HG03439 (cell line): Measurements from ENCODE around the gene SPAG6.

ENCODE experiments used
- ATAC-seq: cut with Tn5 transposase; IDR thresholded peaks from one replicate; pipeline ENCODE4 v1.9.1; 2021; ENCODE audit warnings: mild to moderate bottlenecking, moderate library complexity; ENCODE audit not compliant: unreplicated experiment

Gene SPAG6

DNA sequence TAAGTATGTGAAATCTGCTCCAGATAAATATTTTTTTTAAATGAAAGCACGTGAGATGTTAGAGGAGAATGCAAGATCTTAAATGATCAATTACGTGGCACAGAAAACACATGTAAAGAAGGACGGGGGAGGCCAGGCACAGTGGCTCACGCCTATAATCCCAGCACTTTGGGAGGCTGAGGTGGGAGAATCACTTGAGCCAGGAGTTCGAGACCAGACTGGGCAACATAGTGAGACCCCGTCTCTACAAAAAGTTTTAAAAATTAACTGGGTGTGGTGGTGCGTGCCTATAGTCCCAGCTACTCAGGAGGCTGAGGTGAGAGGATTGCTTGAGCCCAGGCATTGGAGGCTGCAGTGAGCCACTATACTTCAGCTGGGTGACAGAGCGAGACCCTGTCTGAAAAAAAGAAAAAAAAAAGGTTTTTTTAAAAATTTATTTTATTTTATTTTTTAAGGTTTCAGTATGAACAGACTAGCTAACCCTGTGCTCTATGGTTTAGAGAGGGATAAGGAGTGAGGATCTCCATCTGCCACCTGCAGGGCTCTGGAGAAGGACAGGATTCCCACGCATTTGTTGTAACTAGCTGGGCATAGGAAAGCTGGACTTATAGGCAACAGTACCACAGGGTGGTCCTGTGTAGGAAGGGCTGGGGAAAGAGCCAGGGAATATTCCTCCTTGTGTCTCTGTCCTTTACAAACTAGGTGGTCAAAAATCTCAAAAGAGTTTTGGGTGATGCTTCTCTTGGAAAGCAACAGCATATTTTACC, 113.2 kb downstream of the SPAG6 start:
- no peak for ATAC-seq

DNA sequence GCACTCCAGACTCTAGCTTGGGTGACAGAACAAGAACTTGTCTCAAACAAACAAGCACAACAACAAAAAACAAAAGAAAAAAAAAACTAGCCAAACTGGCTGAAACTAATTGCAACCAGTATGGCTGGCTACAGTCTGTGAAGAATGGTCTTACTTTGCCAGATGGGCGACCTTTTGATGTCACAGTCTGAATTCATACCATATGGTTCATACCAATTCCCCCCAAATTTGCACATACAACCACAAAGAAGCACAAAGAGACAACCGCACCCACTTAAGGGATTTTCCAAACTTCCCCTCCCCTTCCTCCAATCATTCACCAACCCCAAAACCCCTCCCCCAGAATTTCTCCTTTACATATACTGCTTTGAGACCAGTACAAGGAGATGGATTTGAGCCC, 114.2 kb downstream of the SPAG6 start:
- ATAC-seq, result no peak

GRCh38 chr10:22460101-22460500, 114.8 kb downstream of the SPAG6 start:
- ATAC-seq, result no peak

- ATAC-seq, result no peak
These were observed 115.5 kb downstream of the SPAG6 start for GRCh38 chr10:22460531-22461403.

- ATAC-seq, result no peak
These were observed 116.6 kb downstream of the SPAG6 start for GRCh38 chr10:22461891-22462290.

DNA sequence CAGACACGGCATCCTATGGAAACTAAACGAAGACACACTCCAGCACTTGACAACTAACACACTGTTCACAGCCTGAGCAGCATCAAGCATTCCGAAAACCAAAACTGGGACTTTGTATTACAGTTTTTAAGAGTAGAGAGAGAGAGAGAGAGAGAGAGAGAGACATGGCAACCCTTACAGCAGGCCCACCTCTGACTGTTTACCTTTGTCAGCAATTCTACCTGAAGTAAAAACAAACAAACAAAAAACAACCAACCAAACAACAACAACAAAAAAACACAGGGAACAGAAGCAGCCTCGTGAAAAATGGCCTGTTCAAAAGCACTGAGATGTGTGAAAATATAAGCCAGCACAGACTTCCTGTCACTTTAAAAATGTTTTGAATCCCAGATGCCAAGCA, 118.0 kb downstream of the SPAG6 start:
- ATAC-seq, result no peak

- ATAC-seq, result no peak
These were observed 119.8 kb downstream of the SPAG6 start for GRCh38 chr10:22464966-22465629.

DNA sequence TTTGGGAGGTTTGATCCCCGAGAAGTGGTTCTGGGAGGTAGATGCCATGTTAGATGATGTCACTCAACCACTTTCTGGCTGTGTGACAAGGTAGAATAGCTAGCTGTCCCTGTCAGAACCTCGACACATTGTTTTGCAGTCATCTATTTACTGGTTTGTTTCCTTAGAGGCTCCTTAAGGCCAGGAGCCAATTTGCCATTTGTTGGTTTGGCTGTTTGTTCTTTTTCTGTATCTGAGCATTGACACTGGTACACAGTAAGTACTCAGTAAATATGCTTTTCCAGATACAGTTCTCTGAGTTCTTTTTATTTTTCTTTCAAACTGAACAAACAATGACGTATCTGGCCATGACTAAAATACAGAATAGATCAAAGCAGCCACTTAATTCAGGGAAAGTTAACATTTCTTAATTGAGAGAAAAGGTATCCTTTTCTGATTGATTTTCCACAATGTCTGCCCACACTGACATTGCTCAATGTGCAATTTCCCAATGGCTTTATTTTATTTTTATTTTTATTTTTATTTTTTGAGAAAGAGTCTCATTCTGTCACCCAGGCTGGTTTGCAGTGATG, 121.6 kb downstream of the SPAG6 start:
- ATAC-seq, result no peak
